ENCODE results near the gene NOP14.
"Not testable (repeated sequence)": the region's sequence is repeated elsewhere in the genome, so short reads cannot be mapped to it uniquely, and the experiment has no call there.

NOP14 gene

GRCh38 chr4:2963175-2963965 is at the start of gene NOP14, which contains the start of gene GRK4:
Gene NOP14 (minus strand): TSS chr4:2963406. CDS start chr4:2963319, 87 bp downstream.
Gene GRK4 (plus strand): TSS chr4:2963571. CDS start chr4:2964071, 500 bp downstream.
- peak; percentile 87 for DNase-seq (ENCODE audit: low read depth)

GRCh38 chr4:3011456-3012220 is 48.4 kb upstream of the NOP14 start:
- no peak for DNase-seq (ENCODE audit: low read depth)

GRCh38 chr4:3010998-3011397 is 47.8 kb upstream of the NOP14 start:
- no peak for DNase-seq (ENCODE audit: low read depth)

DNA sequence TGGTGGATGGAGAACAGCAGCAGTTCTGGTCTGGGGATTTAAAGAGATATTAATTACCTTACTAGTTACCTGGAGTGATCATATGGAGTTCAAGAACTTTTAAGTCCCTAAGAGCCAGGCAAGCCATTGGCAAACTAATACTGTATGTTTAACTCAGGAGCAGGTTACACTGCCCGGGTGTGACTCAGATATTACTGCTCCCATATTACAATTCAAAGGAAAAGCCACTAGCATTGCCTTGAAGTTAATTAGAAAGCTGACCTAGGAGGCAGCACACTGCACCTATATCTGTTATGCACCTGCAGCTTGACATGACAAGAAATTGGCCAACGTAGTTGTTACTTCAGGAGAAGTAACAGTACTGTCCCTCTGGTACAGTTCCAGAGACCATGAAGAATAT is 47.4 kb upstream of the NOP14 start:
- no peak for DNase-seq (ENCODE audit: low read depth)

DNA sequence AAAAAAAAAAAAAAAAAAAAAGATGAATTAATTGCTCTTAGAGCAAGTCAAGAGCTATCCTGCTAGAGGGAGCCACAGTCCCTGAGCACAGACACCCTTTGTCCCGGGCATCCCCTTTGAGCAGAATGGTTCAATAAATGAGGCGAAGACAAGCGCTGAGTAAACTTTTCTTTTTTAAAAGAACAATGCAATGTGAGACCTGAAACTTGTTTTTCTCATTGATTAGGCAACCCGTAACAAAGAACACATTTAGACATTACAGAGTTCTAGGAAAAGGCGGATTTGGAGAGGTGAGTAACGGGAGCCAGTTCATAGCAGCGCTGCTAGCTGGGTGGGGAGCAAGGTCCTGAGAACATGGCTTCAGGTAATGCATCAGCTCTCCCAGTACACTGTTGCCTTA is 46.2 kb upstream of the NOP14 start:
- DNase-seq (ENCODE audit: low read depth): no peak

DNA sequence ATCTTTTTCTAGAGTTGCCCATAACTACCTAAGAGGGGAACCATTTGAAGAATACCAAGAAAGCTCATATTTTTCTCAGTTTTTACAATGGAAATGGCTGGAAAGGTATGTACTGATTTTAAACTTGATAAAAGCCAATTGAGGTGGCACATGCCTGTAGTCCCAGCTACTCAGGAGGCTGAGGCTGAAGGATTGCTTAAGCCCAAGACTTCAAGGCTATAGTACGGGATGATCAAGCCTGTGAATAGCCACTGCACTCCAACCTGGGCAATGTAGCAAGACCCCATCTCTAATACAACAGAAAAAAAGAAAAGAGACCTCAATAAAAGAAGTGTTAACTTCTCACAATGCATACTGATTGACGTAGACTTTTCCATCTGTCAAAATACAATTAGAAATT is 44.5 kb upstream of the NOP14 start:
- DNase-seq (ENCODE audit: low read depth): no peak

GRCh38 chr4:2996415-2996814 is 33.2 kb upstream of the NOP14 start:
- no peak for DNase-seq (ENCODE audit: low read depth)

DNA sequence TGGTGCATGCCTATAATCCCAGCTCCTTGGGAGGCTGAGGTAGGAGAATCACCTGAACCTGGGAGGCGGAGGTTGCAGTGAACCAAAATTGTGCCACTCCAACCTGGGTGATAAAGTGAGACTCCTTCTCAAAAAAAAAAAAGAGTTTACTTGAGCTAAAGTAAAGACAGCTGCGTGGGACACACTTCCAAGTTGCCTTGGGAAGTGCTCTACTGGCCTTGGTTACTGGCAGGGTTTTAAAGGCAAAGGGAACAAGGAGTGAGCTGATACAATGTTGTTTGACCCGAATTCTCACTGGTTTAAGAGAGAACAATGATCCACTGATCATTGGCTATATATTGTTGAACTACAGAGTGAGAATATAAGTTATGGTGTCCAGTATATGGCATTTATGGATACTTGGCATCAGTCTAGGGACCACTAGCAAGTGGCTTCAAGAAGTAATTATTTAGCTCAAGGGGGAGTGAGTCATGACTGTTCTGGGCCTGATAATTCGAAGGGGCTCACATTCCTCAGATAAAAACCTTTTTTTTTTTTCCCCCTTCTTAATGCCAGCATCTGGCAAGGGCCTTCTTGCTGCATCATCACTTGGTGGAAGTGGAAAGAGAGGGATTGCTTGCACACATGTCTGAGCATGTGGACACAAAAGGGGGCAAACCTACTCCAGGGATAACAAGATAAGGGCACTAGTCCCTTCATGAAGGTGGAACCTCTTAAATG is 32.5 kb upstream of the NOP14 start:
- DNase-seq (ENCODE audit: low read depth): no peak

DNA sequence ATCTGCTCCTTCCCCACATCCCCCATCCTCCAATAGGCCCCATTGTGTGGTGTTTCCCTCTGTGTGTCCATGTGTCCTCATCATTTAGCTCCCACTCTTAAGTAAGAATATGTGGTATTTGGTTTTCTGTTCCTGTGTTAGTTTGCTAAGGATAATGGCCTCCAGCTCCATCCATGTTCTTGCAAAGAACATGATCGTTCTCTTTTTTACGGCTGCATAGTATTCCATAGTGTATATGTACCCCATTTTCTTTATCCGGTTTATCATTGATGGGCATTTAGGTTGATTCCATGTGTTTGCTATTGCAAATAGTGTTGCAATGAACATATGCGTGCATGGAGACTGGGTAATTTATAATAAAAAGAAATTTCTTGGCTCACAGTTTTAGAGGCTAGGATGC is 31.7 kb upstream of the NOP14 start:
- no peak for DNase-seq (ENCODE audit: low read depth)

DNA sequence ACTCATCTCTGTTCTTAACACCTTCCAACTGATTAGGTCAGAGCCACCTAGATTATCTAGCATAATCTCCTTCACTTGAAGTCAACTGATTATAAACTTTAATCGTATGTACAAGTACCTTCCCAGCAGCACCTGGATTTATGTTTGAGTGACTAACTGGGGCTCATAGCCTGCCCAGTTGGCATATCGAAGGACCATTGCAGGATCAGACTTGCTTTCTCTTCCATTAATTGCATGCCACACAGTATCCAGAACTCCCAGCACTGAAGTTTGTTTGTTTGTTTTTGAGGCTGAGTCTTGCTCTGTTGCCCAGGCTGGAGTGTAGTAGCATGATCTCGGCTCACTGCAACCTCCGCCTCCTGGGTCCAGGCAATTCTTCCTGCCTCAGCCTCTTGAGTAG is 28.0 kb upstream of the NOP14 start:
- DNase-seq (ENCODE audit: low read depth): no peak

GRCh38 chr4:2983715-2984114 is 20.5 kb upstream of the NOP14 start:
- not testable (repeated sequence) for DNase-seq (ENCODE audit: low read depth)

- DNase-seq (ENCODE audit: low read depth): no peak
These were observed 18.8 kb upstream of the NOP14 start for GRCh38 chr4:2982012-2982411.

- DNase-seq (ENCODE audit: low read depth): no peak
These were observed 18.1 kb upstream of the NOP14 start for GRCh38 chr4:2981256-2981819.

DNA sequence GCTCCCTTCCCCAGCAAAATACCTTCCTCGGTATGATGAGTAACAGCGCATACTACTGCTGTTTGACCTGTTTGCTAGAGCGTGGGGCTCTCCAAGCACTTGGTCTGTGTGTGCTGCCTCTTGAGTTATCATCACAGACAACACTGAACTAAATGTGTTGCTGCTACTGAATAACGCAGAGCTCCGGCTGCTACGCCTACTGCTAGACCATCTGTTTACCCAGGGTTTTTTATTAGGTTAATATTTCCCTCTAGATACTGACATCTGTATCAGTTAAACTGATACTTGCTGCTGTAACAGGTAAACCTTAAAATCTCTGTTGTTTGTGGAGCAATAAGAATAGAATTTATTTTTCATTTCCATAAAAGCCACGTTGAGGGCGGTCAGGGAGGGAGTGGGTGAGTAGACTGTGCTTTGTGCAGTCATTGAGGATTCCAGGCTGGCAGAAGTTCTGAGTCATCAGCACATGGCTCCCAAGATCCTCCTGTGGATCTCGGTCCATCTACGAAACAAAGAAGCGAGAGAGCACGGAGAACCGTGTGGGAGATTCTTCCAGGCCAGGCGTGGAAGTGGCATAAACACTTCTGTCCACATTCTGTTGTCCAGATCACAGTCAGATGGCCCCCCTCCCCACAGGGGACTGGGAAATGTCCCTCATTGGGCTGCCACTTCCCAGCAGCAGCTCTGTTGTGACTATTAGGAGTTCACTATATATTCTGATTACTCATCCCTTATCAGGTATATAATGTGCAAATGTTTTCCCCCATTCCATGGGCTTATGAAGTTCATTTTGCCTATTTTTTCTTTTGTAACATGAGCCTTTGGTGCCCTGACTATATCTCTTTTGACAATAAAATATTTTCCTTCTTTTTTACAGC is 14.2 kb upstream of the NOP14 start:
- no peak for DNase-seq (ENCODE audit: low read depth)

GRCh38 chr4:2971275-2971674 is 8.1 kb upstream of the NOP14 start:
- no peak for DNase-seq (ENCODE audit: low read depth)

DNA sequence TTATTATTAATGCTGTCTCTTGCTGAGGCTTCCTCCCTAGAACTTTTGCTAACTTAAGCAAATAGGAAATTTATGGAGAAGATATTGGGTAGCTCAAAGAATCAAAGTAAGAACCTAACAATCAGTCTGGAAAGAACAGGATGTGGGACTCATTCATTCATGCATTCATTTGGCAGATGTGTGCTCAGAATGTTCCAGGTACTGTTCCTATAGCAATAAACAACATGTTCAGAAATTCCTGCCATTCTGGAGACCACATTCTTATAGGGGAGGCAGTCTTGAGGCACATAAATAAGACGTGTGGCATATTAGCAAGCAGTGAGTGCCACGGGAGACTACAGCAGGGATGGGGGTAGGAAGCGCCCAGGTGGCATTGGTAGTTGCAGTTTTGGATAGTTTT is 5.2 kb upstream of the NOP14 start:
- DNase-seq (ENCODE audit: low read depth): no peak

DNA sequence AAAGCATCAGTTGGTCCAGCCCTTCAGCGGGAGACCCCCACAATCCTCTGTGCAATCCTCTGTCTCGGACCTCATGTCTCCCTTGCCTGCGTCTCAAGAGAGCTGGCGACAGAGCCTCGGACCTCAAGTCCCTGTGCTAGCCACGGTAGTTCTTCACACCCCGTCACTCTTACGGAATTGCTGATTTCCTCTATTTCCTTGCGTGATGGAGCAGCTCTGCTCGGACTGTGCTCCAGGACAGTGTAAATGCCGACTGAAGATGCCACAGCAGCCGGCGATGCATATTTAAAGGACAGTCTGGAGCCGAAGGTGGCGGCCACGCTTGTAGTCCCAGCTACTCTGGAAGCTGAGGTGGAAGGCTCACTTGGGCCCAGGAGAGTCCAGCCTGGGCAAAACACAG is 2.1 kb upstream of the NOP14 start:
- DNase-seq (ENCODE audit: low read depth): no peak

DNA sequence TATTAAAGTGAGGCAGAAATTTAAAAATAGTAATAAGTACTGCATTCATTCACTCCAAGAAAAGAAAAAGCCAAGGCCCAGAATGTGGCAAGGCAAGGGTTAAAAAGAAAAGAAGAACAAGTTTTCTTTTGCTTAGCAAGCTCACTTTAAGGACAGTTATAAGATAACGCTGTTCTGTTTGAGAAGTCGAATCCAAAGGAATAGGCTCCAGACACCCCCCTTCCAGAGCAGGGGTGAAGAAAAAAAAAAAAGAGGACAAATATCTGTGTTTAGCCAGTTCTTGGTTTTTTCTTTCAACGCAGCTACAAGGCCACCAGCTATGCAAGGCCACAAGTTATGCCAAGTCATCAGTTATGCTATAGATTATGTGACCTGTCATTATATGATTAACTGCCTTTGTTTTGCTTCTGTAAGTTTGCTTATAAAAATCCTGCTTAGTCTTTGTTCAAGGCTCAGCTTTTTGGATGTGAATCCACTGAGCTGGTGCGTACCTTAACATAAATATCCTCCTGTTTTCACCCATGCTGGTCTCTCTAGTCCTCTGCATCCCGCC is 1.6 kb upstream of the NOP14 start:
- DNase-seq (ENCODE audit: low read depth): no peak

- DNase-seq (ENCODE audit: low read depth): no peak
These were observed 813 bp upstream of the NOP14 start for GRCh38 chr4:2963966-2964471.

DNA sequence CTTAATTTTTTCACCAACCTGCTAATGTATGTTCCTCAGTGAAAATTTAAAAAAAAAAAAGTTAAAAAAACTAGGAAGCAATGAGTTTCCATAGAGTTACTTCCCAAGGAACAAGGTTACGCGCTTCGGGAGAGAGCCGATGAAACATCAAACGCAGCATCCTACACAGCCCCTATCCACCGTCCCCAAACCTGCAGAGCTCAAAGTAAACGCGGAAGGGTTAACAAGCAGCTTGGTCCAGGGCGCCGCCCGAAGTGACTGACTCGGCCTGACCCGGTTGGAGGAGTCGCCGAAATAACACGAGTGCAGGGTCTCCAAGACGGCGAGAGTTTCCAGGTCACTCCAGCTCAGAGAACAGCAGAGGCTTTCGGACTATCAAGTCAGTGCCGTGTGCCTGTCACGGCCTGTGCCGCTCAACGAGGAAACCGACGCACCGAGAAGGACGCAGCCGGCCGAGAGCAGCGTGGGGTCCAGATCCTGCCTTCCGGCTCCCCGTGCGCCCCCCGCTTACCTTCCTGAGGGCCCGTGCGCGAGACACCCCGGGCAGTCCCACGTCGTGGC is 512 bp downstream of the NOP14 start:
- no peak for DNase-seq (ENCODE audit: low read depth)
